SK-N-MC (cell line): ENCODE measurements around the gene STX8.

Experiments used
- DNase-seq: peaks from one replicate; pipeline ENCODE4 v3.0.0-alpha.2; 2011; ENCODE audit warnings: low read depth, low spot score
- H3K27ac ChIP-seq: fragments of 200-600 bp; sonication (generic); 2 replicates; pipeline ENCODE4 v1.5.1; 2016; ENCODE audit warnings: mixed run types
- H3K36me3 ChIP-seq: fragments of 200-600 bp; sonication (generic); 2 replicates; pipeline ENCODE4 v1.6.1; 2017; ENCODE audit warnings: antibody characterized with exemption, low read length, mixed read lengths; ENCODE audit not compliant: insufficient read depth
- H3K4me3 ChIP-seq: fragments of 200-600 bp; sonication (generic); 2 replicates; pipeline ENCODE4 v1.5.1; 2016
- H3K9ac ChIP-seq: fragments of 200-600 bp; sonication (generic); 2 replicates; pipeline ENCODE4 v1.8.0; 2017; ENCODE audit warnings: mixed run types, mixed read lengths; ENCODE audit not compliant: insufficient read length
- H3K9me3 ChIP-seq: fragments of 200-600 bp; sonication (generic); 2 replicates; pipeline ENCODE4 v1.6.1; 2017; ENCODE audit warnings: low read depth, mild to moderate bottlenecking, antibody characterized with exemption, low read length, moderate library complexity, mixed read lengths
- EZH2 ChIP-seq: fragments of 200-600 bp; sonication (generic); IDR thresholded peaks from one replicate; pipeline ENCODE4 v1.6.1; 2017; ENCODE audit warnings: antibody characterized with exemption
- FOXP2 ChIP-seq: optimal IDR thresholded peaks from 2 replicates; pipeline ENCODE3; 2011; ENCODE audit warnings: mild to moderate bottlenecking, moderate library complexity; ENCODE audit not compliant: insufficient read depth; ENCODE audit errors: extremely low read length, control extremely low read depth
- POLR2AphosphoS5 ChIP-seq: IDR thresholded peaks from 2 replicates; pipeline ENCODE4 v1.6.1; 2012; ENCODE audit warnings: mild to moderate bottlenecking, low read depth, low read length, borderline replicate concordance

STX8 gene

DNA sequence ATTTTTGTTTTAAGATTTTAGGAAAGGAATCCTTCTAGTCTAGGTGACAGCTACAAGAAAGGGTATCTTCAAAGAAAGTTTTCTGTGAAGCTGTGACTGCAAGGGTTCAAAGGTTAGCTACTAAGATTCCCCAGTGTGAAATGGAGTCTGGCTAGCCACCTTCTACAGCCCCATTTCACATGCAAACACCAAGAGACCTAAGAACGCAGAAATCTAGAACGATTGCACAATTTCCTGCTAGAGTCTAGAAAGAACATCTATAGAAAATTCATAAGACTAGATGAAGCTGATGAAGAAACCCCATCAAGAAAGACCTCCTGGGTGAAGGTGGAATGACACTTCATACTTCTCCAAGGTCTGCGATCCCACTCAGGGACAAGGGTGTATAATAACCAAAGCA lies 77.1 kb downstream of the STX8 start:
- Histone ChIP-seq H3K36me3 (no peaks in the 10 kb centered on the region), H3K27ac (no peak overlapping the region), H3K4me3 (no peak overlapping the region), H3K9ac (no peak overlapping the region), H3K9me3 (no peaks in the 10 kb centered on the region)
- no peak for DNase-seq
- no peak for TF ChIP-seq POLR2AphosphoS5
- TF ChIP-seq EZH2 = no peak
- TF ChIP-seq FOXP2 = no peak

DNA sequence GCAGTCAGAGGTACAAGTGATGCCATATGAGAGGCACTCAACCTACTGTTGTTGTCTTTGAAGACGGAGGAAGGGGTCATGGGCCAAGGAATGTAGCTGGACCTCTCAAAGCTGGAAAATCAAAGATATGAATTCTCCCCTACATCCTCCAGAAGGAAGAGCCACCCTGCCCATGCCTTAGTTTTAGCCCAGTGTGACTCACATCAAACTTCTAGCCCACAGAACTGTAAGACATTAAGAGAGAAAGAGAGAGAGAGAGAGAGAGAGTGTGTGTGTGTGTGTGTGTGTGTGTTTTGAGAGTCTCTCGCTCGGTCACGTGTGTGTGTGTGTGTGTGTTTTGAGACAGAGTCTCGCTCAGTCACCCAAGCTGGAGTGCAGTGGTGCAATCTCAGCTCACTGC lies 87.1 kb downstream of the STX8 start:
- no peak overlapping the region for H3K9ac ChIP-seq
- no peak overlapping the region for H3K27ac ChIP-seq
- TF ChIP-seq EZH2 (no peak), POLR2AphosphoS5 (no peak), FOXP2 (no peak)
- no peaks in the 10 kb centered on the region for H3K9me3 ChIP-seq
- no peak for DNase-seq
- no peaks in the 10 kb centered on the region for H3K36me3 ChIP-seq
- no peak overlapping the region for H3K4me3 ChIP-seq

DNA sequence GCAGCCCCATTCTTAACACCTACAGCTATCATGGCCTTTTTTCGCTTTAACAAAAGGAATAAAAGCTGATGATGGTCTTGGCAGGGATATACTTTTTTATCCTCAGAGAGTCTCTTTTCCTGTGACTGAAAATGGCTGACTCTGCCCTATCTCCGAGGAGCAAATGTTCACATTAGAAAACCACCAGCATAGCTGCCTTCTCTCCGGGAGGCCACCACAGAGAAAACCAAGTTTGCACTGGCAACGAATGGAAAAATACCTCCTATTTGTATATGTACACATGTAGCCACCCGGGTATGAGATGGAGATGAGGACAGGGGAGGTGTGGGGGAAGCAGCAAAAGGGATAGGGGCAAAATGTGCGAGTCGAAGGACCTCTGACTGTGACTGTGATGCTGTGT lies 88.2 kb downstream of the STX8 start:
- no peak overlapping the region for H3K27ac ChIP-seq
- no peak overlapping the region for H3K9ac ChIP-seq
- H3K4me3 ChIP-seq = no peak overlapping the region
- no peaks in the 10 kb centered on the region for H3K36me3 ChIP-seq
- no peak for DNase-seq
- TF ChIP-seq FOXP2 (no peak), POLR2AphosphoS5 (no peak), EZH2 (no peak)
- no peaks in the 10 kb centered on the region for H3K9me3 ChIP-seq

DNA sequence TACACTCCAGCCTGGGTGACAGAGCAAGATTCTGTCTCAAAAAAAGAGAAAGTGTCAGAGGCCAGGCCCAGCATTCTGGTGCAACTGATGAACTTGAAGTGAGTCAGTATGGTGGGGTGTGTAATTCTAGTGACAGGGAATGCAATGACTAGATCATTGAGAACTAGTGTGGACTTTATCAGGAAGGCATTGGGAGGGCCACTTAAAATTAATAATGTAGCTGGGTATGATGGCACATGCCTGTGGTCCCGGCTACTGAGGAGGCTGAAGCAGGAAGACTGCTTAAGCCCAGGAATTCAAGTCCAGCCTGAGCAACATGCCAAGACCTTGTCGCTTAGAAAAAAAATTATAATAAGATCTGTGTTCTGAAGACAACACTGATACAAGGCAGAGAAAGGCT lies 90.8 kb downstream of the STX8 start:
- H3K36me3 ChIP-seq = no peaks in the 10 kb centered on the region
- no peak overlapping the region for H3K27ac ChIP-seq
- H3K9ac ChIP-seq = no peak overlapping the region
- H3K9me3 ChIP-seq = no peaks in the 10 kb centered on the region
- no peak for TF ChIP-seq EZH2
- TF ChIP-seq POLR2AphosphoS5 = no peak
- no peak for TF ChIP-seq FOXP2
- H3K4me3 ChIP-seq = no peak overlapping the region
- DNase-seq = no peak

DNA sequence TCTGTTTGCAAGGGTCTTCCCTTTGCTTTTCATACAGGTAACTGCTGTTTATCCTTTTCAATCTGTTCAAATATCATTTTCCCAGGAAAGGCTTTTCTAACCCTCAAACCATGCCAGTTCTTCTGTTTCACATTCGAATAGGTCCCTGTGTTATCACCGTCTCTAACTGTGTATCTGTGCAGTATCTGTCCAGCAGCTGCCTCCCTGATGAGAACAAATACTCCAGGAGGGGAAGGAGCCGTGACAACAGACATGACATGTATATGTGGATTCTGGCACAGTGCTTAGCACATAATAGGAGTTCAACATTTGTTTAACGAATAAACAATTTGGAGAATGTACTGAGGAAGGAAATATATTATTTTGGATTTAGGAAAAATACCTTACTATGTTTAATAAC lies 95.7 kb downstream of the STX8 start:
- Histone ChIP-seq H3K27ac (no peak overlapping the region), H3K9me3 (no peaks in the 10 kb centered on the region), H3K36me3 (no peaks in the 10 kb centered on the region), H3K9ac (no peak overlapping the region), H3K4me3 (no peak overlapping the region)
- TF ChIP-seq EZH2 = no peak
- no peak for TF ChIP-seq POLR2AphosphoS5
- TF ChIP-seq FOXP2 = no peak
- no peak for DNase-seq

DNA sequence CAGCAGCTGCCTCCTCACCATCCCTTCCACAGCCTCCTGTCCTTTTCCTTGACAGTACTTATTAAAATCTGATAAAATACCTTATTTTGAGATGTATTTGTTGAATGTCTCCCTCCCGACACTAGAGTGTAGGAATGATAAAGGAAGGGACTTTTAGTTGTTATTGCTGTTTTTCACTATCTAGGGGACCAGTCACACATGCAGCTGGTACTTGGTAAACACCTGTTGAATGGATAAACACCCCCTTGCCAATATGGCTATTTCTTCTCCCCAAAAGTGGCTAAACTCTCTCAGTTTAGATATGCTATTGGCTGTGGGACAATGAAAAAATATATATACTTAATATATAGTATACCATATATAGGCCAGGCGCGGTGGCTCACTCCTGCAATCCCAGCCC lies 96.7 kb downstream of the STX8 start:
- DNase-seq = no peak
- Histone ChIP-seq H3K27ac (no peak overlapping the region), H3K9ac (no peak overlapping the region), H3K36me3 (no peaks in the 10 kb centered on the region), H3K4me3 (no peak overlapping the region), H3K9me3 (no peaks in the 10 kb centered on the region)
- TF ChIP-seq FOXP2 = no peak
- no peak for TF ChIP-seq POLR2AphosphoS5
- no peak for TF ChIP-seq EZH2

DNA sequence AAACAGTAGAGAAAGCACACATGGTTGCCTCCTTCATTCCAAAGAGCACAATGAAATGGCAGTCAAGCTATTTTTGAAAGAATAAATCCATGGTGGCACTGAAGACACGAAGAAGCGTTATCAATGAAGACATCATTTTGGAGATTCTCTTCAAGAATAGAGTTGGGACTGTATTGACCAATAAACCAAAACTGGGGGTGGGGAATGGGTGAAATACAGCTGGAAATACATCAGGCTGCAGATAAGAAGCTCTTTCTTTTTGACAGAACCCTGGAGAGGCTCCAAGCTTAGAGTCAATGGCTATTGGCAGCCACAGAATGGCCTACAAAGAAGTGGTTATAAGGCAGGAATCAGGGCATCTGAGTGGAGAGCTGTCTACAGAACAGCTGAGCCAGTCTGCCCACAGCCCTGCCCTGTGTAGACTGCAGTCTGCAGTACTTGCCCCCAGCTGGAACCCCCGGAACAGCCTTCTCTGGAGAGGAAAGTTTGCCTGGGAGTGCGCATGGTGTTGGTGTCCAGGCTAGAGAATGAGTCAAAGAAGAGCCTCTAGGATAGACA lies 100.4 kb downstream of the STX8 start:
- DNase-seq = no peak
- H3K9me3 ChIP-seq = no peaks in the 10 kb centered on the region
- H3K27ac ChIP-seq = no peak overlapping the region
- H3K4me3 ChIP-seq = no peak overlapping the region
- H3K9ac ChIP-seq = no peak overlapping the region
- TF ChIP-seq EZH2 = no peak
- TF ChIP-seq FOXP2 = no peak
- TF ChIP-seq POLR2AphosphoS5 = no peak
- no peaks in the 10 kb centered on the region for H3K36me3 ChIP-seq

DNA sequence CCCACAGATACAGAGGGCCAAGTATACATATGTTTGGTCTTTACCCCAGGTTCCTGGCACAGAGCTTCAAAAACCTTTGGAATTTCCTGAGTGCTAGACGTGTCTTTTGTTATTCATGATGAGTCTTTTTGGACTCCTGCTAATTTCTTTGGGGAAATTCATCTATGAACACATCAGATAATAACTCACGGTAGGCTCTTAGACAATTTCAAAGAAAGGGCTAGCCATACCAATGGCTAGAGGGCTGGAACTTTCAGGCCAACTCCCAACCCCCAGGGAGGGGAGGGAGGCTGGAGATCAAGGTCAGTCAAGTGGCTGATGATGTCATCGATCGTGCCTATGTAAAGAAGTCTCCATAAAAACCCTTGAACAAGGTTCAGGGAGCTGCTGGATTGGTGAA lies 101.9 kb downstream of the STX8 start:
- H3K9me3 ChIP-seq = no peaks in the 10 kb centered on the region
- no peak overlapping the region for H3K9ac ChIP-seq
- H3K4me3 ChIP-seq = no peak overlapping the region
- TF ChIP-seq EZH2 = no peak
- TF ChIP-seq POLR2AphosphoS5 = no peak
- no peak for TF ChIP-seq FOXP2
- H3K36me3 ChIP-seq = no peaks in the 10 kb centered on the region
- H3K27ac ChIP-seq = no peak overlapping the region
- no peak for DNase-seq

DNA sequence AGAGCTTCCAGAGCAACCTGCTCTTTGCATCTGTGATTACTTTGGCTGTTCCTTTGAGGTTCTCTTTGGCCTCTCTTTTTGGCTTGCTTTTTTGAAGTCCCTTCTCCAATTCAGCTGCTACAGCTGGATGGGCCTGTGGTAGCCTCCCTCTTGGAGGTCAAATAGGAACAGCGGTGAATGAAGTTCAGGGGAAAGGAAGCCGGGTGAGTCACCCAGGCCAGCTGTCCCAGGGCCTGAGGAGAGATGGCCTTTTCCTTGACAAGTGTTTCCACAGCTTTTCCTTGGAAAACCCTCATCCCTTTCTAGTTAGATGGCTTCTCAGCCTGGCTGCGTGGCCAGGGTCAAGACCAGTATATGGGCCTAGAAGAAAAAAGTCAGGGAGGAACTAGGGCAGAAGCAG lies 103.1 kb downstream of the STX8 start:
- Histone ChIP-seq H3K4me3 (no peak overlapping the region), H3K9ac (no peak overlapping the region), H3K9me3 (no peaks in the 10 kb centered on the region), H3K36me3 (no peaks in the 10 kb centered on the region), H3K27ac (no peak overlapping the region)
- TF ChIP-seq POLR2AphosphoS5 = no peak
- no peak for TF ChIP-seq EZH2
- TF ChIP-seq FOXP2 = no peak
- DNase-seq = no peak
